Stimulated activated CD4-positive, alpha-beta T cell treated with anti-CD3 and anti-CD28 coated beads, Interleukin-1b, Interleukin-23, amount 100 ng/mL, for 4 hours (primary cell): ENCODE results near the gene PLCB2.
A peak's percentile ranks its signal among the peaks of the same experiment; 100 is the strongest.

Experiments used
- DNase-seq, 2 donors: peaks; one replicate each; pipeline ENCODE4 v3.0.0-alpha.2; 2020; ENCODE audit warnings: low read depth in 2 of 2

The PLCB2 gene

DNA sequence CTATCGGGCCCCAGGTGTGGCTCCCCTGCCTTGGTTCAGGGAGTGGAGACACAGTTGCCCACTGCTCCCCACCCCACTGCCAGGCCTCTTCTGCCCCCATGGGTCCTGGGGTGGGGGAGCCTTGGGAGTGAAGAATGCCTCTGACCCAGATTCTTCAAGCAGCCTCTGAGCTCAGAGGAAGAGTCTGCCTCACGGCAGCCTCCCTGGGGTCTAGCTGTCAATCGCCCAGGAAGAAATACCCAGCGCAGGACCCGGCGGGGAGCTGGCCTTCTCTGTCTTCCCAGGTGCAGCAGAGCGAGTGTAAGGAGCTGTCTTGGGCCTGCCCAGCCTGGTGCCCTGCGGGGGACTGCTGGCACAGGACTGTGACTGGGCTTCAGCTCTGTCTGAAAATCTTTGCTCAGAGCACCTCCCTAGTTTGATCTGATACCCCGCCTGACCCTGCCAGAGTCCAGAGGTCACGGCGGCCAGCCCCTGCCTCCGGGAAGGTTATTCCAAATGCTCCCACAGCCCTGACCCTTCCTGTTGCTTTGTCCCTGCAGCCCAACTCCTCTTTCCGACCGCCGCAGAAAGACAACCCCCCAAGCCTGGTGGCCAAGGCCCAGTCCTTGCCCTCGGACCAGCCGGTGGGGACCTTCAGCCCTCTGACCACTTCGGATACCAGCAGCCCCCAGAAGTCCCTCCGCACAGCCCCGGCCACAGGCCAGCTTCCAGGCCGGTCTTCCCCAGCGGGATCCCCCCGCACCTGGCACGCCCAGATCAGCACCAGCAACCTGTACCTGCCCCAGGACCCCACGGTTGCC lies 35.9 kb downstream of the PLCB2 start:
- no peak for DNase-seq

DNA sequence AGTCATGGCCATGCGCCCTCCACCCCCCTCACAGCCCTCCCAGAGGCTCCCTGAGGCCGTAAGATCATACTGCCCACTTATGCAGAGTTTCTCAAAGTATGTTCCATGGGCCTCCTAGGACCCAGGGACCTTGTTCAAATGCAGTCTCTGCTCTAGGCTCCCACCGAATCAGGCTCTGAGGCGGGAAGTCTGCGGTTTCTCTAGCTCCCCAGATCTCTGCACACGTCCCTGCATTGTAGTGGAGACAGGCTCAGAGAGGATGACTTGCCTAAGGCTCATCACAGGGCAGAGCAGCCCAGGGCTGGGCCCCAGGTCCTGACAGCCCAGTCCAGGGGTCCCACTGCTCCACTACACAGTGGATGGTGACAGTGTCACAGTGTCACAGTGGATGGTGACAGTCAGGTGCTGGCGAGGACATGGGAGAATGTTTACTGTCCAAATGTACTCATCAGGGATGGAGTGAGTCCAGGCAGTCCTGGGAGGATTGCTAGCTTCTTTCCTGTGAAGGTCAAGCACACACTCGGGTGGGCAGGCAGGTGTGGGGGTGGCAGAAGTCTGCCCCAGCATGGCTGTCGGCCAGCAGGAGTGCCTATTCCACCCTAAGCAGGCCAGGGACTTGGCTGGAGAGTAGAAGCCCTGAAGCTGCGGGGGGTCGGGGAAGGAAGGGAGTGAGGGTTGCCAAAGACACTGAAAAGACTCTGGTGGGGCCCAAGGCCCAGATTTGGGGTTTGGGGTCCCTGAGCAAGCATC lies 37.3 kb downstream of the PLCB2 start:
- DNase-seq: no peak

DNA sequence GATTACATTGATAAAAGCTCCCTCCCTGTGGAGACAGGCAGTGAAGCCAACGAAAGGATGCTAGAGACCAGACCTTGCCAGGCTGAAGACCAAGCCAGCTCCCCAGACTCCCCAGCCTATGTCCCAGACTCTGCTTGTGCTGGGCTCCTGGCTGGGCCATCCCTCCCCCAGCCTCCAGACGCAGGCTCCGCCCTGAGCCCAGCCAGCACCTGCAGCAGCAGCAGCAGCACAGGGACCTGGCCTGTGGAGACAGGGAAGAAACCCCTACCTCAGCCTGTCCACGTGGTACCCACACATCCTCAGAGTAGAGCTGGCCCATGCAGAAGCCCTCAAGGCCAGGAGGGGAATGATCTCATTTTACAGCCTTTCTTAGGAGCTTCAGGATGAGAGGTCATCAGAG lies 38.1 kb downstream of the PLCB2 start:
- DNase-seq: no peak

DNA sequence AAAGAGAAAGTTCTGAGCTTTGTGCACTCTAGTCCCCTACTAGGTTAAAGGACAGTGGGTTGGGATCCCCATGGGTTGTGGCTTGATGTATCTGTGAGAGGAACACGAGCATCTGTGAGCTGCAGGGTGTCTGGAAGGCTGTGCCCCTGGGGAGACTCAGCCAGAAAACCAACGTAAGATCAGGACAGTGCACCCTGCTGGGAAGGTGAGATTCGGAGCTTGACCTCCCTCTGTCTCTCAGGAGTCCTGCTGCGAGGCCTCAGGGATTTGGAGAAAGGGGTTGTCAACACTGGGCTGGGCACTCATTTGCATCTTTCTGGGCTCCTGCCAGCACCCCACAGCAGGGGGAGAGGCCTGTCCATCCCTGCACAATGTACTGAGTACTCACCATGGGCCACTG lies 40.1 kb downstream of the PLCB2 start:
- no peak for DNase-seq

DNA sequence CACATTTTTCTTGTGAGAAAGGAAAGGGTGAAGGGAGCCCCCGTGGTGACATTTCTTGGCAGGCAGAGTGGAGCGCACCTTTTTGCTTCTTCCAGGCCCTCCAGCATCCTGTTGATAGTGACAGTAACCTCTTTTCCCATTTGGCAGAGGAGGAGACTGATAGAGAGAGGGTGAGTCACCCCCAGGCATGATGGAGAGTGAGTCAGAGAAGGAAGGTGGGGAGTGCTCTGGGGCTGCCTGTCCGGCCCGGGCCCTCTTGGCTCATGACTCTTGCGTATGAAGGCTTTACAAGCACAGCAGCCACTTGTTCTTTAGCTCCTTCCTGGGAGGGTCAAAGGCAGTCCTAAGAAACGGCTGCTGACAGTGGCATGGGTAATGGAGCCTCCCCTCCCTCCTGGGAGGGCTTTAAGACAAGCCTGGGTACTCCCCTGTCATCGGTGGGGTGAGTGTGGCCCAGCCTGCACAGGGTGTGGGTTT lies 40.9 kb downstream of the PLCB2 start:
- no peak for DNase-seq

DNA sequence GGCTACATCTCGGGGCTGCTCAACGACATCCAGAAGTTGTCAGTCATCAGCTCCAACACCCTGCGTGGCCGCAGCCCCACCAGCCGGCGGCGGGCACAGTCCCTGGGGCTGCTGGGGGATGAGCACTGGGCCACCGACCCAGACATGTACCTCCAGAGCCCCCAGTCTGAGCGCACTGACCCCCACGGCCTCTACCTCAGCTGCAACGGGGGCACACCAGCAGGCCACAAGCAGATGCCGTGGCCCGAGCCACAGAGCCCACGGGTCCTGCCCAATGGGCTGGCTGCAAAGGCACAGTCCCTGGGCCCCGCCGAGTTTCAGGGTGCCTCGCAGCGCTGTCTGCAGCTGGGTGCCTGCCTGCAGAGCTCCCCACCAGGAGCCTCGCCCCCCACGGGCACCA lies 41.9 kb downstream of the PLCB2 start:
- no peak for DNase-seq

DNA sequence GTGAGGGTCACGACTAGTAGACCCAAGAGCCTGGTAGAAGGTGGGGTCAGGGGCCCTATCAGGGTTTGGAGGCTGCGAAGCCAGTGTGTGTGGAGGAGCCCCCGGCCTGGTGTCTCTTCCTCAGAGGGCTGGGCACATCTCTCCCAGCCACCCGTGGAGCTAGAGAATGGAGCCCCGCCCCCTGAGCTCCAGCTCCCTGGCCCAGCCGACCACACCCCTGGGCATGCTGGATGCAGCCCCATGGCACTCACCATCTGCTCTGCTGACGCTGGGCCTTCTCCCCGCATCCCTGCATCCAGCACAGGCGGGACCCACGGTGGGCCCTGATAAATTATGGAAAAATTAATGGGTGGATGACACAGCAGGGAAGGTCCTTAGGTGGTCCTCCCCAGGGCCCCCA lies 42.4 kb downstream of the PLCB2 start:
- no peak for DNase-seq

DNA sequence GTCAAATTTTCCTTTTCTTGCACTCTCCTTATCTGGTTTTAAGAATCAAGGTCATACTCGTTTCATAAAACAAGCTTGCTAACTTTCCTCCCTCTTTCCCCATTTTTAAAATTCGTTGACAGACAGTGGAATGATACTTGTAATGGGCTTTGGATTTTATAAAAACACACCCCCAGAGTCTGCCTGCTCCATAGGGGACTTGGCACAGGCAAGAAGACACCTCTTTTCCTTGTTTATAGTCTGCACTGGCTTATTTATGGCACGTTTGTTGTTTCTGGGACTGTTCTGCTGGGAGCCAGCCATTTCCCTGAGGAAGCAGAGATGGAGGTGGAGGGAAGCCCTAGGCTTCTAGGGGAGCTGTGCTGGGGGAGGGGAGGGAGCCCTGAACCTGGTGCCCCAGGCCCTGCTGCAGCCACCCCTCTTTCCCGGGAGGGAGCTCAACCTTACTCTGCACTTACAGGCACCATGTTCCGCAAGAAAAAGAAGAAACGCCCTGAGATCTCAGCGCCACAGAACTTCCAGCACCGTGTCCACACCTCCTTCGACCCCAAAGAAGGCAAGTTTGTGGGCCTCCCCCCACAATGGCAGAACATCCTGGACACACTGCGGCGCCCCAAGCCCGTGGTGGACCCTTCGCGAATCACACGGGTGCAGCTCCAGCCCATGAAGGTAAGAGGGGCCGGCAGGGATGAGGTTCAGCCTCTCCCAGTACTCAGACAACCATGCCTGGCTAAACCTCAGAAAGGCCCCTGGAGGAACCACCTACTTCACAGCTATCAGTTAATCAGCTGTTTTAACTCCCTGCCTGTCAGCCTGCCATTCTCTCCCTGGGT lies 43.2 kb downstream of the PLCB2 start:
- DNase-seq: no peak

DNA sequence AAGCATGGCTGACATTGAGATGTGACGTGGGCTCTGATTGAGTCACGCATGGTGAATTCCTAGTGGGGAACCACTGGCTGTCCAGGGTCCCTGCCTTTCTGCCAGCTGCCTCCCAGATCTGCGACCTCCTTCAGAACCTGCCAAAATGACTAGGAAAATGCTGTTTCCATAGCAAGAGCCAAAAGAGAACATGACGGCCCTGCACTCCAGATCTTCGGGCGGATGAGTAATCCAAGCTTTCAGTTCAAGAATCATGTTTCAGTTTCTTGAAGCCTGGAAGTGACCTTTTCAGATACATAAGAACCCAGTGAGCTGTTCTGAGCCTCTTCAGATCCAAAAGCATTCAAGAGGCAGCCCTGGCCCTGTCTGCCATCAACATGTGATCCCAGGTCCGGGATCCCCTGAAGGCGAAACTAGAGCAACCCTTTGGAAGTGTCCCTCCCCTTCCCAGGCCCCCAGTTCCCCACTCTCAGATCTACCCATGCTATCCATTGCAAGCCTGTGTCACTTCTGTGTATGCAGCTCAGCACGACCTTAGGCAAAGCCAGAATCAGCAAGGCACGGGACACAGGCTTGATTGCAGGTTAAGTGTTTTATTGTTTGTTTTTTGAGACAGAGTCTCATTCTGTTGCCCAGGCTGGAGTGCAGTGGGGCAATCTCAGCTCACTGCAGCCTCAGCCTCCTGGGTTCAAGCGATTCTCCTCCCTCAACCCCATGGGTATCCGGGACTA lies 44.5 kb downstream of the PLCB2 start:
- no peak for DNase-seq

DNA sequence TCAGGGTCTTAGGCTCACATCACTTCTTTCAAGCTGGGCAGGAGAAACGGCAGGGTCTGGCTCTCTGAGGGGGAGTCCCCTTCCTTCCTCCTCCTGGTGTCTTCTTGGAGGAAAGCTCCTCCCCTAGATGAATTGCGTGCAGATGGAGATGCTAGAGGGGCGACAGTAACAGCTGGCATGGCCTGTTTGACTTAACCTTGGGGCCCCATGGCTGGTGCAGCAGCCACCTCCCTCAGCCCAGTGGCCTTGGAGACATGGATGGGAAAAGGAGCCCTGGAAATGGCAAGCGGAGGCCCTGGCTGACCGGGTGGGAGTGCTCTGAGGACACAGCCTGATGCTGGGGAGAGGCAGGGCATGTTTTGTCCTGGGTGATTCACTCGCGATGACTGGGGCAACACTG lies 48.7 kb downstream of the PLCB2 start:
- no peak for DNase-seq

DNA sequence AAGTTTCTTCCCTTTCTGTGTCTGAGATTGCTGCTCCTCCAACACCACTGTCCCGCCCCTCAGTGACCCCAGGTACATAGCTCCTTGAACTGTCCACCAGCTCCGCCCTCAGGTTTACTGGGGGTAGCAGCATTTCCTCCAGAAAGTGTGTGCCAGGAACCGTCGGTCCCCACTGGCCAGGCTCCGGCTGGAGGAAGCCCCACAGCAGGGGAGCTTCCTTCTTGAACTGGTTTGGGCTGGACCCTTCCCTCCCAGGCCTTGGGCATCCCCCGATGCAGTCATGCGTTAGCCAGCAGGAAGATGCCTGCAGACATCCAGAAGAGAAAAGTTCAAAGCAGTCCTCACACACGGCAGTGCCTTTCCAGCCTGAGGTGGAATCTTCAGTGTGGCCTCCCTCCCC lies 49.2 kb downstream of the PLCB2 start:
- DNase-seq: no peak

DNA sequence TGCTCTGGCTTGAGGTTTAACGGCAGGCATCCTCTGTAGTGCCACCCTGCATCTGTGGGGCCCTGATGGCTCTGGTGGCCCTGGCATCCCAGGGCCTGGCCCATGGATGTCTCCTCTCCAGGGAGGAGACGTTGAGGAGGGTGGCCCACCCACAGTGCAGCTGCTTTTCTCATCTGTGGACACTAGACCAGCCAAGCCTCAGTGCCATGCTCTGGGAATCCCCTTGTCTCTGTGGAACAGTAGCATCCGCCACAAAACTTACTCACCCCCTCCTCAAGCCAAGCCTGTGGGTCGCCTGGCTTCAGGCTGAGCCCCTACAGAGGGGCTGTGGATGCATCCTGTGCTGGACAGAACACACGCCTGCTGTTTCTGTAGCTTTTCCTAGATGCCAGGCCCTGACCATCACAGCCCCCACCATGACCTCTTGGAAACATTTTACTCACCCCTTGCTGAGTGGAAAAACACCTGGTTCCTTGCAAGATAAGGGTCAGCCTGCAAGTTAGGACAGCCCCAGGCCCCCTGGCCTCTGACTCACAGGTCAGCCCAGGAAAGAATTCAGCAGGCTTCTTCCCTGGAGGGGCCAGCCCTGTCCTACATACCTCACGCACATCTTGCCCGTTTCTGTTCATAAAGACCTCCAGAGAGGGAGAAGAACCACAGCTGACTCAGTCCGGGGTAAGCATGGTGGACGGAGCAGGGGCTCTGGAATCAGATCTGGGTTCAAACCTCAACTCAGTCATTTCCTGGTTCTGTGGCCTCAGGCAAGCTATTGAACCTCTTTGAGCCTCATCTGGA lies 49.9 kb downstream of the PLCB2 start:
- DNase-seq: no peak

DNA sequence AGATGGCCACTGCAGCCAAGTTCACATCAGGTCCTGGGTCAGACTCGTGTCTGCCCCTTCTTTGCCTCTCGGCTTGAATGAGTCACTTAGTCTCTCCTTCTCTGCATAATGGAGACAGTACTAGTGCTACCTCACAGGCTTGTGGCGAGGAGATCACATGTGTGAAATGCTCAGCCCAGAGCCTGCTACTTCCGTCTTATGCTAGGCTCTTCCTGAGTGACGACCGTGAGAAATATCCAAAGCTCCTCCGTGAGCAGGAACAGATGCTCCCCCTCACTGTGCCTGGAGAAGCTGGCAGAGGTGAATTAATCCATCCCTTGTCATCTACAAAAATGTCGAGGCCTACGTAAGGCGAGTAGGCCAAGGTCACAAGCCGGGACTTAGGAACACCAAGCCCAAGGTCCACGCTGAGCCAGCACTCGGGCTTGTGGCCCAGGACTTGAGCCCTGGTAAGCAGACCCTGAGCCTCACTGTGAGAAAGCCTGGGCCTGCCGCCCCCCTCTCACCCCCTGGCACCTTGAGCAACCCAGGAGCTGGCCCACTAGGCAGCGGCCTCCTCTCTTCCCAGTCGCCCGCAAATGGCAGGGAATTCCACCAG lies 51.0 kb downstream of the PLCB2 start:
- DNase-seq: no peak

DNA sequence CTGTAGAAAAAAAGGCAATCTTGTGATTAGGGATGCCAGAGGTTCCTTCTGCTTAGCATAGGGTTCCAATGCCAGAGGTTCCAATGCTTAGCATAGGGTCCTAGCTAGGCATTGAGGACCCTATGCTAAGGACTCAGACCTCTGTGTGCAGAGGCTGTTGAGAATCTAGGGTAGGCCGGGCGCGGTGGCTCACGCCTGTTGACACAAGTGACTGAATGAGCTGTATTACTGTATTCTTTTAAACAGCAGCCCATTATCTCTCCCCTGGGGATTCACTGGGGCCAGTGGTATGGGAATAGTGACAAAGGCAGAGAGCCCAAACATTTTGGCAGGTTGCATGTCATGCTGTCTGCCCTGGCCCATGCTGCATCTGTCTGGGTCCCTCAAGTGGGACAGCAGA lies 52.7 kb downstream of the PLCB2 start:
- DNase-seq: no peak

DNA sequence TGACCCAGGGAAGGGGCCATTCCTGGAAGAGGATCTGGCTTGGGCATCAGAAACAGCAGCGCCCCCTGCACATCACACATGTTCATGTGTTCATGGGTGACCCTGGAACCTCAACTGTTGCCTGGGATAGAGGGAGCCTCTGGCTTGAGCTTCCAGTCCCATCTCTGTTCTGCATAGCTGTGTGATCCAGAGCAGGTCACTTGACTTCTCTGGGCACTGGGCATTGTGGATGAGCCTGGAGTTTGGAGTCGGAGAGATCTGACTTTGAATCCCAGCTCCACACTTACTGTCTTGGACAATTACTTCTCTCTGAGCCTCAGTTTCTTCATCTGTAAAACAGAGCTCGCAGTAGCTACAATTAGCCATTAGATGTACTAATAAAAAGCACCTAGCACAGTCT lies 53.3 kb downstream of the PLCB2 start:
- DNase-seq: no peak

DNA sequence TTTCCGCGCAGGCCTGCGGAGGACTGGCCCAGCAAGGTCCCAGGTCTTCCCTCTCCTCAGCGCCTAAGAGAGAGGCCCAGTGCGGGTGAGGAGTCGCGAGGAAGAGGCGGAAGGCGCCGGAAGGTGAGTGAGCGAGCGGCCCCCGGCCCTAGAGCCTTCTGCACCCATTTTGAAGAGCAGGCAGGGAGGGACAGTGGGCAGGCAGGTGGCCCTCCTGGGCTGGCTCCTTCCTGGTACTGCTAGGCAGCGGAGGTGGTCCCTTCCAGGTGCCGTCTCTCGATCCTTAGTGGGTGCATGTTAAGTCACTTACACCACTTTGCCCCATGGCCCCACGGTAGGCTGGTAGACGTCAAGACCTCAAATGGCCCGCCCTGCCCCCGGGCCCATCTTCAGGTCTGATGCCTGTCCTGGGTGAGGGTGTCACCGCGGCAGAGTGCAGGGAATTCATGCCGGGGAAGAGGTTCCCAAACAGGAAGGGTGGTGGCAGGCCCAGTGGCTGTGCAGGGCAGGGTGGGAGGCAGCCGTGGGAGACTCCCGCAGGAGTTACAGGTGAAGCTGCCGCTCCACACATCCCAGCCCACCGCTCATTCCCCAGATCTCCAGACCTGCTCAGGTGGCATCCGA lies 54.5 kb downstream of the PLCB2 start:
- DNase-seq: no peak

DNA sequence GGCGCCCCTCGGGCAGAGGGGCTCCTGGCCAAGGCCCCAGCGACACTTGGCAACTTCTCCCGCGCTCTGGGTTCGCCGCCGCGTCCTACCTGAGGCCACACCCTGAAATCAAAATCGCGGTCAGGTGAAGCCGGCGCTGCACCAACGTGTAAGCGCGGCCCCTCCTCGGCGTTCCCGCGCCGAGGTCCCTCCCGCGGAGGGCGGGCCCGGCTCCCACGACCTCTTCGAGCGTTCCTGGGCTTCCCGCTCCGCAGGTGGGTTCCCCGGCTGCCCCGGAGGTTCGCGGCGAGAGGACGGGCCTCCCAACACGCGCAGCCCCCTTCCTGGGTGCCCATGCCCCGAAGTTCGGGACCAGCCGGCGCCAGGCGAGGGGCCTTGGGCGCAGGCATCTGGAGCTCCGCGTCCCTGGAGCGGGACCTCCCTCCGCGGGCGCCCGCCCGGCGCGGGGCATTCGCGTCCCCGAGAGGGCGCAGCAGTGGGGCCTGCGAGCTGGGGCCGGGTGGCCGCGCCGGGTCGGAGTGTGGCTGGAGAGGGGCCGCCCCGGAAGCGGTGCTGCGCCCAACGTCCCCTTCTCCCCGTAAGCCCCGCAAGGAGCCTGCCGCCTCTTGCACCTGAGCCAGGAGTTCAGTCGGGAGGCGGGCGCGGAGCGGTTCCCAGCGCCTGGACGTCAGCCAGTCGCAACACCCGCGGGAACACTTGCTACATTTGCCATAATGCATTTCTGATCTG lies 55.1 kb downstream of the PLCB2 start:
- DNase-seq: peak in 1 of 2 donors; percentile 6

DNA sequence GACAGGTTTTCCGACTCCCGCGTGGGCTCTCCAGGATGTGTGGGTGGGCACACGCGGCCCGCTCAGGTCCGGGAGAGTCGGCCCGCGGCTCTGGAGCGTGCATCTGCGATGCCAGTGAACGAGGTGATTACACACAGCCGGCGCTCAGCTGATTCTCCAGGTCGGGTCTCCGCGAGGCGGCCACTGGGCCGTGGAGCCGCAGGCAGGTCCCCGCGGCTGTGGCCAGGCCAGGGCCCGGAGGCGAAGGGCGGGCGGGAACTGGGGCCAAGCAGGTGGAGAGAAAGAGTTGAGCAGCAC lies 55.6 kb downstream of the PLCB2 start:
- DNase-seq: no peak

DNA sequence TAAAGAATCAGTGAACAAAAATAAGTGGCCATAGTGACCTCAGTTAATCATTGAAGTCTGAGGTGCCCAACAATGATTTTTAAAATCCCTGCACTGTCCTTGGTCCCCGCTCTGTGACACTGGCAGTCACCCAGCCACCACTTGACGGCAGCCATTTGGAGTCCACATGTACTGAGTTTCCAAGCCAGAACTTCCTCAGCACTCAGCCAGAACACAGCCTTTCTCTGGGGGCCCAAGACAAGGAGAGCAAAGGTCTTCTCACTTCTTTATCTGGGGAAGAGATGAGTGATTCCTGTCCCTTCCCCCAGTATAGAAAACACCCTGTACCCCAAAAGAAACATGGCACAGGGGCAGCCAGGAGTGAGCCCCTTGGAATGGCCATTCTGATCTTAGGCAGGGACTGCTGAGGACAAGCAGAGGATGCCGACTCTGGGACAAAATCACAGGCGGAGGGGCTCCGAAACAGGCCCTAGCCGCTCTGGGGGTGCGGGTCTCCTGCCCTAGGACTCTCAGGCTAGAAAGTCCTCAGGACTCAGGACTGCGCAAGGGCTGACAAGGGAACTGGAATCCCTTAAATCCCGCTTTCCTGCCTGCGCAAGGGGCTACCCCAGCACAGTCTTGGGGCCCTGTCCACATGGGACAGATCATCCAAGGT lies 56.1 kb downstream of the PLCB2 start:
- DNase-seq: no peak
